CD4-positive, alpha-beta T cell treated with Interleukin-4 for 4 hours (primary cell): ENCODE data around the gene NQO1.
A peak's percentile ranks its signal among the peaks of the same experiment; 100 is the strongest.
"Not testable (repeated sequence)": the region's sequence is repeated elsewhere in the genome, so short reads cannot be mapped to it uniquely, and the experiment has no call there.

ENCODE experiments used
- DNase-seq: peaks from one replicate; pipeline ENCODE4 v3.0.0-alpha.2; 2020

NQO1 gene

GRCh38 chr16:69726313-69727060, at the start of gene NQO1:
TSS of gene NQO1 (minus strand) at chr16:69726560. CDS start at chr16:69726439, 121 bp downstream.
- peak; percentile 88 for DNase-seq

GRCh38 chr16:69775563-69775962, 49.2 kb upstream of the NQO1 start:
- DNase-seq, result no peak

- DNase-seq, result no peak
These were observed 47.0 kb upstream of the NQO1 start for GRCh38 chr16:69773260-69773947.

- DNase-seq, result no peak
These were observed 45.2 kb upstream of the NQO1 start for GRCh38 chr16:69771651-69771967.

GRCh38 chr16:69769404-69769803, 43.0 kb upstream of the NQO1 start:
- no peak for DNase-seq

- no peak for DNase-seq
These were observed 42.3 kb upstream of the NQO1 start for GRCh38 chr16:69768666-69769065.

- DNase-seq, result no peak
These were observed 41.3 kb upstream of the NQO1 start for GRCh38 chr16:69767459-69768229.

- DNase-seq, result no peak
These were observed 37.2 kb upstream of the NQO1 start for GRCh38 chr16:69763599-69763942.

GRCh38 chr16:69762814-69763598, 36.6 kb upstream of the NQO1 start:
- peak; percentile 41 for DNase-seq

- DNase-seq, result peak; percentile 73
These were observed 35.8 kb upstream of the NQO1 start, which contains the start of gene WWP2 for GRCh38 chr16:69761983-69762813. TSS of gene WWP2 (plus strand) at chr16:69762332. CDS start at chr16:69787011, 24,679 bp downstream.

GRCh38 chr16:69757375-69757774, 31.0 kb upstream of the NQO1 start:
- DNase-seq, result not testable (repeated sequence)

- no peak for DNase-seq
These were observed 30.3 kb upstream of the NQO1 start for GRCh38 chr16:69756705-69757104.

- DNase-seq, result peak; percentile 96
These were observed 28.3 kb upstream of the NQO1 start, which contains the start of gene NOB1 for GRCh38 chr16:69754469-69755310. TSS of gene NOB1 (minus strand) at chr16:69754926. CDS start at chr16:69754910, 16 bp downstream.

- DNase-seq, result no peak
These were observed 27.7 kb upstream of the NQO1 start for GRCh38 chr16:69754143-69754468.

- DNase-seq, result no peak
These were observed 22.5 kb upstream of the NQO1 start for GRCh38 chr16:69748694-69749345.

- DNase-seq, result no peak
These were observed 20.8 kb upstream of the NQO1 start for GRCh38 chr16:69747115-69747514.

- no peak for DNase-seq
These were observed 19.6 kb upstream of the NQO1 start for GRCh38 chr16:69745959-69746358.

- DNase-seq, result no peak
These were observed 18.9 kb upstream of the NQO1 start for GRCh38 chr16:69745232-69745612.

GRCh38 chr16:69744363-69745231, 18.2 kb upstream of the NQO1 start:
- DNase-seq, result no peak
